Panc1 (cell line): ENCODE measurements around the gene ADAMTS6. TPM values are rescaled to one million over a fixed set of nuclear protein-coding genes. Genes with fewer than 3 reads are reported as not detected.

Experiments
- ATAC-seq: fragments of 200-7000 bp; cut with Tn5 transposase; 2 replicates; pipeline ENCODE4 v1.9.1; 2020; ENCODE audit warnings: mild to moderate bottlenecking, moderate library complexity
- BruUV-seq: library from RNA; stranded (reverse); fragments of 400-500 nt; replicated peaks from 2 replicates; lab custom pipeline; 2021; lab: Mats Ljungman, UMichigan
- CTCF ChIA-PET: fragments of 300-600 bp; sonication (Branson Sonifier 250); formaldehyde crosslinking; loops from one replicate; lab custom pipeline; 2022; ENCODE audit warnings: antibody characterized with exemption; lab: Charles Lee
- POLR2A ChIA-PET: fragments of 300-600 bp; sonication (Branson Sonifier 250); formaldehyde crosslinking; loops from one replicate; lab custom pipeline; 2022; ENCODE audit warnings: antibody characterized with exemption; lab: Charles Lee
- DNase-seq: peaks from one replicate; pipeline ENCODE4 v3.0.0-alpha.2; 2010; ENCODE audit warnings: low read depth, low spot score
- H3K27ac ChIP-seq: 2 replicates; pipeline ENCODE4 v1.5.1; 2011; ENCODE audit warnings: mild to moderate bottlenecking, low read length, inconsistent platforms
- H3K27me3 ChIP-seq: fragments of 200-500 bp; sonication (Bioruptor generic); 2 replicates; pipeline ENCODE4 v1.6.0; 2014; ENCODE audit warnings: low read length, inconsistent platforms; ENCODE audit not compliant: control insufficient read depth, insufficient read depth
- H3K36me3 ChIP-seq: fragments of 200-500 bp; sonication (Bioruptor generic); 2 replicates; pipeline ENCODE4 v1.5.1; 2014; ENCODE audit warnings: inconsistent platforms, mild to moderate bottlenecking, low read length, moderate library complexity; ENCODE audit not compliant: control insufficient read depth, insufficient read depth
- H3K4me1 ChIP-seq: 2 replicates; pipeline ENCODE4 v1.5.1; 2011; ENCODE audit warnings: inconsistent platforms, mild to moderate bottlenecking, low read length, moderate library complexity; ENCODE audit not compliant: control insufficient read depth, insufficient read depth
- H3K4me3 ChIP-seq, 2 experiments: 2 replicates each; pipeline ENCODE4 v1.5.1; 2011 to 2012; ENCODE audit warnings: low read depth in 2 of 2, low read length in 2 of 2, mild to moderate bottlenecking in 2 of 2, inconsistent platforms in 1 of 2, moderate library complexity in 1 of 2
- H3K9me3 ChIP-seq: fragments of 200-500 bp; sonication (Bioruptor generic); 2 replicates; pipeline ENCODE4 v1.5.1; 2014; ENCODE audit warnings: low read depth, mild to moderate bottlenecking, inconsistent platforms, low read length, moderate library complexity; ENCODE audit not compliant: control insufficient read depth, insufficient read depth
- CTCF ChIP-seq: fragments of 450-650 bp; IDR thresholded peaks from 2 replicates; pipeline ENCODE4 v1.5.1; 2017; ENCODE audit warnings: mild to moderate bottlenecking
- POLR2AphosphoS5 ChIP-seq: IDR thresholded peaks from 2 replicates; pipeline ENCODE4 v1.6.1; 2012; ENCODE audit warnings: mild to moderate bottlenecking, low read depth, low read length, moderate library complexity
- REST ChIP-seq, 2 experiments: IDR thresholded peaks; 2 replicates each; pipeline ENCODE4 v1.6.1; 2011 to 2012; ENCODE audit warnings: low read depth in 2 of 2, control low read depth in 1 of 2, low read length in 1 of 2, mild to moderate bottlenecking in 1 of 2, moderate library complexity in 1 of 2; ENCODE audit not compliant: insufficient read depth in 1 of 2
- SIN3A ChIP-seq: IDR thresholded peaks from 2 replicates; pipeline ENCODE4 v1.6.1; 2012; ENCODE audit warnings: low read depth, mild to moderate bottlenecking, low read length, moderate library complexity, borderline replicate concordance; ENCODE audit not compliant: insufficient read depth
- TCF7L2 ChIP-seq: IDR thresholded peaks from 2 replicates; pipeline ENCODE4 v1.6.1; 2011; ENCODE audit warnings: mild to moderate bottlenecking, low read depth, low read length, inconsistent platforms
- in situ Hi-C: cut with HindIII; loops from 2 replicates; pipeline ENCODE4 v1.10.0; 2016; ENCODE audit warnings: low sequenced_read_pairs, low pct_unique_long_range_greater_than_20kb
- intact Hi-C: fragments of 100-400 bp; cut with micrococcal nuclease; formaldehyde crosslinking; loops from one replicate; pipeline ENCODE4 v1.10.0; 2022; ENCODE audit not compliant: unreplicated experiment
- total RNA-seq: library from RNA; stranded (reverse); gene quantifications from one replicate; pipeline ENCODE4 v1.2.1, GENCODE V29; 2021; ENCODE audit not compliant: unreplicated experiment

Gene ADAMTS6
- total RNA-seq, 1 experiment from 2014 or later = 0.64 TPM

GRCh38 chr5:65334077-65334476 lies 147.6 kb downstream of the ADAMTS6 start:
- no peak for ATAC-seq
- intact Hi-C loops (no loop called here), in situ Hi-C loops (no loop called here)
- CTCF ChIA-PET = no interaction called here
- TF ChIP-seq TCF7L2 = no peak
- TF ChIP-seq POLR2AphosphoS5 = no peak
- no peak for TF ChIP-seq SIN3A
- TF ChIP-seq CTCF = no peak
- no peak for TF ChIP-seq REST (IDR thresholded peaks at IDR 0.05; ENCODE audit: insufficient read depth in 1 of 2, low read depth in 2 of 2, low read length in 1 of 2)
- BruUV-seq = no TSS peak
- Histone ChIP-seq H3K4me3 (no peak overlapping the region), H3K9me3 (no peaks in the 10 kb centered on the region), H3K27ac (no peak overlapping the region), H3K4me1 (no peaks in the 10 kb centered on the region), H3K27me3 (no peaks in the 10 kb centered on the region), H3K36me3 (no peaks in the 10 kb centered on the region; the same call in 1 of the 2 replicates)
- no peak for DNase-seq
- POLR2A ChIA-PET = no interaction called here

- Histone ChIP-seq H3K4me3 (no peak overlapping the region), H3K27me3 (no peaks in the 10 kb centered on the region), H3K36me3 (no peaks in the 10 kb centered on the region; the same call in 1 of the 2 replicates), H3K4me1 (no peaks in the 10 kb centered on the region), H3K27ac (no peak overlapping the region), H3K9me3 (no peaks in the 10 kb centered on the region)
- no peak for ATAC-seq
- in situ Hi-C loops (no loop called here), intact Hi-C loops (no loop called here)
- ChIA-PET CTCF (no interaction called here), POLR2A (interaction anchor here (0.7 kb wide), 1 partner anchor 35 kb away, joined by 9 read pairs; no protein-coding TSS in a partner anchor)
- BruUV-seq = no TSS peak
- no peak for DNase-seq
- TF ChIP-seq SIN3A (no peak), TCF7L2 (no peak), REST (IDR thresholded peaks at IDR 0.05; ENCODE audit: insufficient read depth in 1 of 2, low read depth in 2 of 2, low read length in 1 of 2) (no peak), CTCF (no peak), POLR2AphosphoS5 (no peak)
These were observed 149.1 kb downstream of the ADAMTS6 start for GRCh38 chr5:65332591-65332990.
